Stimulated activated CD8-positive, alpha-beta memory T cell treated with anti-CD3 and anti-CD28 coated beads, Interleukin-4, amount 100 ng/mL, for 48 hours (primary cell): ENCODE measurements around the gene CPNE8.
"Not testable (repeated sequence)": the region's sequence is repeated elsewhere in the genome, so short reads cannot be mapped to it uniquely, and the experiment has no call there.

Source experiments
- DNase-seq: peaks from one replicate; pipeline ENCODE4 v3.0.0-alpha.2; 2020

CPNE8 gene

DNA sequence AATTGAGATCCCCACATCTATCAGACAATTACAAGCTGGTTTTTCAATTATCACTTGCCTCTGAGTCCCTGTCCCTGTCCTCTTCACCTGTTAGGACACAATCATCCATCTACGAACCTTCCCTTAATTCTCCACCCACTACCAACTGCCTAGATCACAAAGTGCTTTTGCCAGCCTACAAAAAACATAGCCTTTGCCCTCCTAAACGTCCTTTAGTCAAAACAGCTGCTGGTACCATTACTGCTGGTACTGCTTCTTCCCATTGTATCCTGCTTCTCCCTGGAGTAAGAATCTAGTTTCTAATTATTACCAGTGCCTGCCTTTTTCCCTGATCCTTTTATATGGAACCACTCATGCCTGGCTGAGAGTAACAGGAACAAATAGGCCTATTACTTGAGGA, 82.1 kb downstream of the CPNE8 start:
- DNase-seq = no peak

DNA sequence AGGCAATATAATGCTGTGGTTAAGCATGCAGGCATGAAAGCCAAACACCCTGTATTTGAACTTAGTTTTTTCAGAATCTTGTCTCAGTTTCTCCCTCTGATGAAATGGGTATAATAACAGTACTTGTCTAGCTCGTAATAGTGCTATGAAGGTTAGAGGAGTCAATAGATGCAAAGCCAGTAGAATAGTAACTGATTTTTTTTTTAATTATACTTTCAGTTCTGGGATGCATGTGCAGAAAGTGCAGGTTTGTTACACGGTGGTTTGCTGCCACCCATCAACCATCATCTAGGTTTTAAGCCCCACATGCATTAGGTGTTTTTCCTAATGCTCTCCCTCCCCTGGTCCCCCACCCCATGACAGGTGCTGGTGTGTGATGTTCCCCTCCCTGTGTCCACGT, 87.4 kb downstream of the CPNE8 start:
- DNase-seq = no peak

DNA sequence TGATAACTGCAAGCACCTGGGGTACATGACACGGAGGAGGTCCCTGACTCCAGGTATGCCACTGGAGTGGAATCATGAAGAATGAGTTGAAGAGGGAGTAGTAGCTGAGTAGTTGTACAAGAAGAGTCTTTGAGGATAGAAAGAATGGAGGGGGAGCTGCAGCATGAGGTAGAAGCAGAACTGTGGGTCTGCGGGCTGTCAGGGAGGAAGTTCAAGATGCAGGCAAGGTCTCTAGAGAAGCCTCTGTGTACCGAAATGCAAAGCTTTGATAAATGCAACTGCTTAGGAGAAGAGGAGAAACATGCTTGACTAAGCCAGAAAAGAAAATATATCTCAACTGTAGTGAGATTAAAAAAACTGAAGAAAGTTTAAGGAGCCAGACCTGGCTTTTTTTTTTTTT, 91.5 kb downstream of the CPNE8 start:
- no peak for DNase-seq

DNA sequence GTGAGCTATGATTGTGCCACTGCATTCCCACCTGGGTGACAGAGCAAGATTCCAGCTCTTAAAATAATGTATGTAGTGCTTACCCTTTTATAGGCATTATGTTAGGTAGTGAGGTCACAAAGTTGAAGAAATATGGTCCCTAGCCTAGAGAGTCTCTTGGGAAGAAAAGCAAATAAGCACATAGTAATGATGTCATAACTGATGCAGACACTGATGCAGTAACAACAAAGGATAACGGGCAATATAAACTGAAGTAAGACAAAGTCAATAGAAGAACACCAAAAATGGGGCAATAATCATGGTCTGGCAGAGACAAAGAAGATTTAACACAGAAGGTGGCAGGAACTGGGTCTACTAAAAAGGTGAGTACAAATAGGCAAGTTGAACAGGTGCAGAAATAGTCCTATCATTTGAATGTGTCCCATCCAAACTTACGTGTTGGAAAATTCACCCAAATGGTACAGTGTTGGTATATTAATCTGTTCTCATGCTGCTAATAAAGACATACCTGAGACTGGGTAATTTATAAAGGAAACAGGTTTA, 93.5 kb downstream of the CPNE8 start:
- DNase-seq = no peak

DNA sequence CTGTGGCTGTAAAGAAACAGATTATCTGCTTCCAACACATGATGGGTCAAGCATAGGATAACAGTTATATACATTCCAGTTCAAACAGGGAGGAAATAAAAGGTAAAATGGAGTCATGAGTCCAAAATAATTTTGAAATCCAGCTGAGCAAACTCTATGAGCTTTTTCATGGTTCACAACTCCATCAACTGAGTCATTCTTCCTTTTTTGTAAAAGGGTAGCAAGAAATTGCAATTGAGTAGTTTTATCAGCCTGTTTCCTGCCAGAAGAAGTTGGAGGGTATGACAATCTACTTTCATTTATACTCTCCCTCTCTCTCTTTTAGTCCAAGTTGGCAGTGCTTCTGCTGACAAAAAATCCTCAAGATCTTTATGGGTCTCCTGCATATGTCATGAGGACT, 95.6 kb downstream of the CPNE8 start:
- no peak for DNase-seq

DNA sequence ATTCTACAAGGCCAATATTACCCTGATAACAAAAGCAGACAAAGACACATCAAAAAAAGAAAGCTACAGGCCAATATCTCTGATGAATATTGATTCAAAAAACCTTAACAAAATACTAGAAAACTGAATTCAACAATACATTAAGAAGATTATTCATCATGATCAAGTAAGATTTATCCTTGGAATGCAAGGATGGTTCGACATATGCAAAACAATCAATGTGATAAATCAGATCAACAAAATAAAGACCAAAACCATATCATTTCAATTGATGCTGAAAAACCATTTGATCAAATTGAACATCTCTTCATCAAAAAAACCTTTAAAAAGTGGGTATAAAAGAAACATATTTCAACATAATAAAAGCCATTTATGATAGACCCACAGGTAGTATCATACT, 117.3 kb downstream of the CPNE8 start:
- no peak for DNase-seq

DNA sequence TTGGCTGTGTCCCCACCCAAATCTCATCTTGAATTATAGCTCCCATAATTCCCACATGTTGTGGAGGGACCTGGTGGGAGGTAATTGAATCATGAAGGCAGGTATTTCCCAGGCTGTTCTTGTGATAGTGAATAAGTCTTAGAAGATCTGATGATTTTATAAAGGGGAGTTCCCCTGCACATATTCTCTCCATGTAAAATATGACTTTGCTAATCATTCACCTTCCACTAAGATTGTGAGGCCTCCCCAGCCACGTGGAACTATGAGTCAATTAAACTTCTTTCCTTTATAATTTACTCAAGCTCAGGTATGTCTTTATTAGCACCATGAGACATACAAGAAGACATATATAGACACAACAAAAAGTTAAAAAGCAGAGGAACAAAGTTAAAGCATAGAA, 120.0 kb downstream of the CPNE8 start:
- DNase-seq = no peak

DNA sequence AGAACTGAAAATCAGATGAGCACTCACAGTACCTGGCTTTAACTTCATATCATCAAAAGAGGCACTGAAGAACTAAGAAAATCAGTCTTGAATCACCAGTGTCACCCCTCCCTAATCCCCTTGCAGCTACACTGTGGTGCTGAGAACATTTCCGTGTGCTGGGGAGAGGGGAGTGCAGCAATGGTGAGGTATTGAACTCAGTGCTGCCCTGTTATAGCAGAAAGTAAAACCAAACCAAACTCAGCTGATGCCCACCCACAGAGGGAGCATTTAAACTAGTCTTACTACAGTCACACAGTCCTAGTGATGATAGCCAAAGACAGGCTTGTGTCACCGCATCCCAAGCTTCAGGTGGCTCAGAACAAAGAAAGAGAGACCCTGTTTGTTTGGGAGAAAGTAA, 122.1 kb downstream of the CPNE8 start:
- no peak for DNase-seq

DNA sequence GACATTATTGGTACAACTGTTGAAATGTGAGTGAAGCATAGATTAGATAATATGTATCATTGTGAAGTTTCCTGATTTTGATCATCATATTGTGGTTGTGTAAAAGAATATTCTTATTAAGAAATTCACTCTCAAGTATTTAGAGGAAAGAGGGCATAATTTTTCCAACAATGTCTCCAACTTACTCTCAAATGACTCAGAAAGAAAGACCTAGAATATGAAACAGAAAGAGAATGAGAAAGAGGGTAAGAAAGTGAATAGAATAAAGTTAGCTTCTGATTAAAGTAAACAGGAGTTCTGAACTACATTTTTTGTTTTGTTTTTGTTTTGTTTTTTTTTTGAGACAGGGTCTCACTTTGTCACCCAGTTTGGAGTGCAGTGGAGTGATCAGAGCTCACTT, 123.0 kb downstream of the CPNE8 start:
- DNase-seq = no peak

DNA sequence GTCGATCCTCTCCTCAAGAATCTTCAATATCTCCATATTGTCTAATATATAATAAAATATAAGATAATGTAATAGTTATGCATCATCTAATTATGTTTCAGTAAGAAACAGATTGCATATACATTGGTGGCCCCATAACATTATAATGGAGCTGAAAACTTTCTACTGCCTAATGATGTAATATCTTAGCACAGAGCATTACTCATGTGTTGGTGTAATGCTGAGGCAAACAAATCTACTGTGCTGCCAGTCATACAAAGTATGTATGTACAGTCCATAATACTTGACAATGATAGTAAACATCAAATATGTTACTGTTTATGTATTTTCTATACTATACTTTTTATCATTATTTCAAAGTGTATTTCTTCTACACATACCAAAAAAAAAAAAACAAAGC, 128.7 kb downstream of the CPNE8 start:
- no peak for DNase-seq

DNA sequence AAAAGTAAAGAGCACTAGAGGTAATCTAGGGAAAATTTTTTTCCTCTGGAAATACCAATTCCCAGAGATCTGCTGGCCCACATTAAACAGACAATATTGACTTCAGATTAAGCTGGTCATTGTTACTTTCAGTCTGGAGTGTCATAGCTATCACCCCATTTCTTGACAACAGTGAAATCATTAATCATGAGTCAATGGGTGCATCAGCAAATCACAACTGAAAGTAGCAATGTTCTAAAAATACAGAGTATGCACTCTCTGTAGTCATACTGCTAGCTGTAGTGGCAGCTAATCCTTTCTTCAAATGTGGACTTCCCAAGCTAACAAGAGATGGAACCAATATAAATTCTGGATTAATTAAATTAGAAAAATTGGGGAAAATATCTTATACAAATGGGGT, 129.9 kb downstream of the CPNE8 start:
- no peak for DNase-seq

DNA sequence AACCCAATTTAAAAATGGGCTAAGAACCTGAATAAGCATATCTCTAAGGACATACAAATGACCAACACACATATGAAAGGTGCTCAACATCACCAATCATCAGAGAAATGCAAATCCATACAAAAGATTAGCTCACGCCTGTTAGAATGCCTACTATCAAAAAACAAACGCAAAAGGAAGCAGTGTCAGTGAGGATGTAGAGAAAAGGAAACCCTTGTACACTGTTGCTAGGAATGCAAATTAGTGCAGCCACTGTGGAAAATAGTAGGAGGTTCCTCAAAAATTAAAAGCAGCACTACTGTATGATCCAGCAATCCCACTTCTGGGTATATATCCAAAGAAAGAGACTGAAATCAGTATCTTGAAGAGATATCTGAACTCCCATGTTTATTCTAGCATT, 133.0 kb downstream of the CPNE8 start:
- no peak for DNase-seq

DNA sequence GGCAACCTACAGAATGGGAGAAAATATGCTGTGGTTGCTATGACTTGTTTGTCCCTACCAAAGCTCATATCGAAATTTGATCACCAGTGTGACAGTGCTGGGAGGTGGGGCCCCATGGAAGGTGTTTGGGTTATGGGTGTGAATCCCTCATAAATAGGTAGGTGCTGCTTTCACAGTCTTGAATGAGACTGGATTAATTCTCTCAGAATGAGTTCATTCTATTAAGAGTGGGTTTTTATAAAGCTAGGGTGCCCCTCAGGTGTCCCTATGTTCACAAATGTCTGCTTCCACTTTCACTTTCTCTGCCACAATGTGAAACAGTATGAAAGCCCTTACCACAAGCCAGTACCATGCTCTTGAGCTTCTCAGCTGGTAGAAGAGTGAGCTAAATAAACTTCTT, 133.5 kb downstream of the CPNE8 start:
- DNase-seq = peak; percentile 28

DNA sequence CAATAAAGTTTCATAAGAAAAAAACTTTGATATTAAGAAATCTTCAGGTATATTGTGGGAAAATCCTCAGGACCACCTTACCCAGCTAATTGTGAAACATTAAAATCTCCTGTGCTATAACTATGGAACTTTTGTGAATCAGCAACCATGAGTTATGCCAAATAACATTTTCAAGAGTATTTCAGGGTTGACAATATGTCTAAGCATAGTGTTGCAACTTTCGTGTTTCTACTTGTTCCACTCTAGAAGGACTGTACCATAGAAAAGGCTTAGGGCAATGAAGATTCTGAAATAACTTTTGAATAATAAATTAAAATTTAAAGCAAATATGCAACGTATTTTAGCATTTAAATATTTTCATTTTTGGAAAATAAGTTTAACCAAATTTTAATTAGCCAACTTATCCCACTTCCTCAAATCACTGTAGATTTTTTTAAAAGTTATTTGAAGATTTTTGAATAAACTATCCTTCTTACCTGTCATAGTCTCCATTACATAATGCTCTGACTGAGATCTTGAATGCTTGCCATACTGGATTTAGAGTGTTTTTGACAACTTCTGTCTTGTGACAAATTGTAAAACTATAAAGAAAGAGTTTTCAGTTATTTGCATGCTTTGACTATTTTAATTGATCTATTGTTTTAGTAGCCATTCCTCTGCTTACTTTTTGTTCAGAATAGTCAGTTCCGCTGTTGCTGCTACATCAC, 143.6 kb downstream of the CPNE8 start:
- no peak for DNase-seq

DNA sequence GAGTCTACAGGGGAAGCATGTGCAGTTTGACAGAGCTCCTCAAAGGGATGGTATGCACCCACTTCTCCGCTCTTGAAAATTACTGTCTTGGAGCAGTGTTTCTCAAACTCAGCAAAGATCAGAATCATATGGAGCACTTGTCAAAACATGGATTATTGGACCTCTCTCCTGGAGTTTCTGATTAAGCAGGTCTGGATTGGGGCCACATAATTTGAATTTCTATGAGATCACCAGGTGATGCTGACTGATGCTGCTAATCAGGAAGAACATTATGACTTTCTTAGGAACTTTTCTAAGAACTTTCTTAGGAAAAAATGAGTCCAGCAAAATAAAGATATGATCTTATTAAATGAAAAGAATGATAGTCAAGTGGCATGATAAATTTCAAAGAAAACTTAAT, 144.3 kb downstream of the CPNE8 start:
- no peak for DNase-seq

DNA sequence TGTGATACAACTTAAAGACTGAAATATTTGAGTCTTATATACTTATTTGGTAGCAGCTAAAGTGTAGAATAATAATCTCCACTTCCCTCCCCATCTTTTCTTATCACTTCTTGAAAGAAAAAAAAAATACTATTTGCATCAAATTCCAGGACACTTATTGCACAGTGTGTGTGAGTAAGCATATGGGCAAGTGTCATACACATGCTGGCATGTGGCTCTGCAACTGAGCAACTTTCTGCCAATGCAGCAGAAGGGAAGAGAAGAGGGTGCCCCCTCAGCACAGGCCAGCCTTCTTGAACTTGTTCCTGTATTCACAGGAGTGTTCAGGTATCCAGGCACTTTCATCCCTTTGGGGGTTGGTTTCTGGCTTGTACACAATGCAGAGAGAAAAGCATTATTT, 145.8 kb downstream of the CPNE8 start:
- no peak for DNase-seq

DNA sequence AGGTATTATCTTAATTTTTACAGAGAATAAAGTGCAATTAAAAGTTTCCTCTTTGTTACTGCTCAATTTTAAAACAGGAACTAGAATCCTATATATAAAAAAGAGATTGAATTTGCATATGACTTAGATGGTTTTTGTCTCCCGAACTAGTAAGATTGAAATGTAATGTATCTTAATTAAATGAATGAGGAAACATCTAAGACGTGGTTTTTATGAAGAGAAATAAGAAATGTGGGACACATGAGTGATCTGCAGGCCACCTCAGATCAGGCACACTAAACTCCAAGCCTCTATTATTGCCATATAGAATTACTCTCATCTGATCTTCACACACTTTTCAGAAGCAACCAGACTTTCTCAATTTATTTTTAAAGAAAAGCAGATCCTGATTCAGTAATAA, 158.6 kb downstream of the CPNE8 start:
- no peak for DNase-seq

DNA sequence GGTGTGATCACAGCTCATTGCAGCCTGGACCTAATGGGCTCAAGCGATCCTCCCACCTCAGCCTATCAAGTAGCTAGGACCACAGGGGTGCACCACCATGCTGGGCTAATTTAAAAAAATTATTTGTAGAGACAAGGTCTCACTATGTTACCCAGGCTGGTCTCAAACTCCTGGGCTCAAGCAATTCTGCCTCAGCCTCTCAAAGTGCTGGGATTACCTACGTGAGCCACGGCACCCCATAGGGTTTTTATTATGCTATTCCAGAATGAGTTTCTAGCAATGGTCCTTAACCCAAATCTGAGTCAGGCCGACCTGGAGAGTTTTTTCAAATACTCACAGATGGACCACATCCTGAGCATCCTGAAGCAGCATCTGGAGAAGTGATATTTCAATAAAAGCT, 159.8 kb downstream of the CPNE8 start:
- no peak for DNase-seq

DNA sequence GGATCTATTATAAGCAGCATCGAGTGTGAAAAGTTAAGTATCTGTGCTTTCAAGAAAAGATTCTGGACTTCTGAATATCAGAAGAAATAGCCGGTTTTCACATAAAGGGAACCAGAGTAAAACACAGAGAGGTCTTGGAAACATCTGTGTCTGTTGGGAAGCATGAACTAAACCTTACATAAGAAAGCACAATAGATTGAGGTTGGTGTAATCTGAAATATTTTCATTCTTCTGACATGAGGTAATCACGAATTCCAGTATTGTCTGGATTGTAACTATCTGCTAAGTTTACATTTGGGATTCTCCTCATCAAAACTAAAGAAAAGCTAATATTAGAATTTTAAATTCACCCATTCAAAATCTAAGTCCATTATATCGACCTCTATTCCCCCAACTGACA, 161.3 kb downstream of the CPNE8 start:
- no peak for DNase-seq

DNA sequence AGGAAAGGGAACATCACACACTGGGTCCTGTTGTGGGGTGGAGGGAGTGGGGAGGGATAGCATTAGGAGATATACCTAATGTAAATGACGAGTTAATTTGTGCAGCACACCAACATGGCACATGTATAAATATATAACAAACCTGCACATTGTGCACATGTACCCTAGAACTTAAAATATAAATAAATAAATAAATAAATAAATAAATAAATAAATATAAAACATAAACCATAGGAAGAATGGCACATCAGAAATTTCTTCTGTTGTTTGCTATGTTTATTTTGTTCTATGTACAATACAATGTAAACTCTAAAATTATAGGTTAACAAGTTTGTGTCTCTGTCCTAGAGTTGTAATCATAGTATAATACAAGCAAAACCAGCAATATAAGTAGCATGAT, 162.9 kb downstream of the CPNE8 start:
- DNase-seq = not testable (repeated sequence)

DNA sequence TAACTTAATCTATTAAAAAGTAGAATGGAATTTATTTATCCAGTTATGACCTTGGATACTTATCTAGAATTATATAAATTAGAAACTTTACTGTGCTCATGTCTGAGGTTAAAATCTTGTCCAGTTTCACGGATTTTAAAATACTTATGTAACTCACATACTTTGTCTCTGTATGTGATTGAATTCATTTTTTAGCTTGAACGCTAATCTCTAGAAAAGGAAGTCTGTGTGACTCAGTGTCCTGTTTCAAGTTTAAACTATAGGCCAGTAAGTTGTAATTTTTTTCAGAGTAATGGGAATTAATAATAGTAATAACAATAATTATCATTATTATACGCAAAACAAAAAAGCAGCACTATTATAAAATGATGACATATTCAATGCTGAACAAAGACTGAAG, 168.6 kb downstream of the CPNE8 start:
- DNase-seq = no peak

DNA sequence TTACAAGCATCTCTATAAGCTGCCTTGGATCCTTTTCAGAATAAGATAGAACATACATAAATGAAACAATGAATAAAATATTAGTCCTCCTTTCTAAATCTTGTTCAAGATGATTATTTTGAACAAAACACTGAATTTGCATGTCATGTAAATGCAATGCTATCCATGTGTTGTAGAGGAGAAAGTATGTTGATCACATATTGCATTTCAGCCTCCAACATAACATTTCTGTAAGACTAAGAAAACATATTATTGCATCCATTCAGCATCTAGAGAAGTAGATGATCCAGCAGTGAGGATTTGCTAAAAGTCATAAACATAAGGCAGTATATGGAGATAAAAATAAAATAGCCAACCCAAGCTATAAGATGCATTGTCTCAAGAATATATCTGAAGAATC, 172.6 kb downstream of the CPNE8 start:
- DNase-seq = no peak

DNA sequence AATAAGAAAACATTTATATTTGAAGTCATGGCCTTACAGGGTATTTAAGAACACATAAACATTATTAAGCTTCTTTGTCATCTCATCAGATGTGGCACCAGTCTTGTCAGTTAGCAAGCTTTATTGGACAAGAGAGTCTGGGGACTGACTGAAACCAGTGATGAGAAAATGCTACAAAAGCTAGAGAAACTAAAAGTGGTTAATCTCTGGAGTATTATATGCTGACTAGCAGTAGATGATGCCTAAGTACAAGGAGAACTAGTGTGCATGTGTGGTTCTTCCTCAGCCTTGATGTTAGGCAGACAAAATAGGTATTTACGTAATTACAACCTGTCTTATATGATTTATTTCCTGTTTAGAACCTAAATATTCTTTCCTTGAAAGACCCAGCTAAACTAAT, 176.5 kb downstream of the CPNE8 start:
- no peak for DNase-seq

DNA sequence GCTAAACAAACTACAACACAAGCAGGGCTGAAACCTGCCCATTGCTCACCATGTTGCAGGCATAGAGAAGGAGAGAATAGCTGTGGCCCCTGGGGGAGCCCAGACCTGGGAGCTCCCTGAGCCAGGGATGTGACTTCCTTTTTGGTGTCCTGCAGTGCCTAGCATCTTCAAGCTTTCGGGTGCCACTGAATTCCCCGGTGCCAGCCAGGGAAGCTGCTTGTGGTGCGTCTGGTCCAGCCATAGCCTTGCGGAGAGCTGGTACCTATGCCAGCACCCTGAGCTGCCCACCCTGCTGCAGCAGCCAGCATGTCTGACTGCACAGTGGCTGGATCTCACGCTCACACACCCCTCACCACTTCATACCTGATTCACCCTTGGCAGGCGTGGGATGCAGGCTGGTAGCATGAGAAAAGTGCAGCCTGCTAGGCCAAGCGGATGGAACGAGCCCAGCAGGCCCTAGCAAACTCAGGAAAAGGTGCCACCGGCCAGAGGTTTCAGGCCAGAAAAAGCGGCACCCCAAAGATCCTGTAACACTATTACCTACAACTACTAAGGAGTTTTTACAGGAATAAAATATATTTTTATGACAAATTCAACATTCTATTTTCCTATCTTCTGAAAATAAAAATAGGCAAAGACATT, 183.7 kb downstream of the CPNE8 start:
- no peak for DNase-seq

DNA sequence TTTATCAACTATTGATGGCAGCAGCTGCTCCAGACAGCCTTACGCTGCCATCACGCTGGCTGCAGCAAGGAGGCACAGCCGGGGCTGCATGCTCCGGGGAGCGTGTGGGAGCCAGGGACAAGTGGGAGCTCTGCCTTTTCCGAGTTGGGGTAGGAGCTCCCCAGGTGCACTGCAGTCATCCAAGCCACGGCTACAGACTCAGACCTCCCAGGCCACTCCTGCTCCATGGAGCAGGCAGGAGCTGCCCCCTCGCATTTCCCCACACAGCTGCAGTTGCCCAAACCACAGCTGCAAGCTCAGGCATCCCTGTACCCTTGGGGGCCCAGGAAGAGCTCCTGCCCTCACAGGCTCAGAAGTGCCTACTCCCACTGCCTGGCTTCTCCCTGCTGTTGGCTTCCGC, 184.7 kb downstream of the CPNE8 start:
- no peak for DNase-seq
